Measurements from ENCODE around the gene ETDA.
"Not testable (repeated sequence)": the region's sequence is repeated elsewhere in the genome, so short reads cannot be mapped to it uniquely, and the experiment has no call there.

DNA sequence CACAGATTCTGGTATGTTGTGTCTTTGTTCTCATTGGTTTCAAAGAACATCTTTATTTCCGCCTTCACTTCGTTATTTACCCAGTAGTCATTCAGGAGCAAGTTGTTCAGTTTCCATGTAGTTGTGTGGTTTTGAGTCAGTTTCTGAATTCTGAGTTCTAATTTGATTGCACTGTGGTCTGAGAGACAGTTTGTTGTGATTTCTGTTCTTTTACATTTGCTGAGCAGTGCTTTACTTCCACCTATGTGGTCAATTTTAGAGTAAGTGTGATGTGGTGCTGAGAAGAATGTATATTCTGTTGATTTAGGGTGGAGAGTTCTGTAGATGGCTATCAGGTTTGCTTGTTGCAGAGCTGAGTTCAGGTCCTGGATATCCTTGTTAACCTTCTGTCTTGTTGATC, 9.1 kb downstream of the ETDA start:
- TF ChIP-seq, protein P1, sequence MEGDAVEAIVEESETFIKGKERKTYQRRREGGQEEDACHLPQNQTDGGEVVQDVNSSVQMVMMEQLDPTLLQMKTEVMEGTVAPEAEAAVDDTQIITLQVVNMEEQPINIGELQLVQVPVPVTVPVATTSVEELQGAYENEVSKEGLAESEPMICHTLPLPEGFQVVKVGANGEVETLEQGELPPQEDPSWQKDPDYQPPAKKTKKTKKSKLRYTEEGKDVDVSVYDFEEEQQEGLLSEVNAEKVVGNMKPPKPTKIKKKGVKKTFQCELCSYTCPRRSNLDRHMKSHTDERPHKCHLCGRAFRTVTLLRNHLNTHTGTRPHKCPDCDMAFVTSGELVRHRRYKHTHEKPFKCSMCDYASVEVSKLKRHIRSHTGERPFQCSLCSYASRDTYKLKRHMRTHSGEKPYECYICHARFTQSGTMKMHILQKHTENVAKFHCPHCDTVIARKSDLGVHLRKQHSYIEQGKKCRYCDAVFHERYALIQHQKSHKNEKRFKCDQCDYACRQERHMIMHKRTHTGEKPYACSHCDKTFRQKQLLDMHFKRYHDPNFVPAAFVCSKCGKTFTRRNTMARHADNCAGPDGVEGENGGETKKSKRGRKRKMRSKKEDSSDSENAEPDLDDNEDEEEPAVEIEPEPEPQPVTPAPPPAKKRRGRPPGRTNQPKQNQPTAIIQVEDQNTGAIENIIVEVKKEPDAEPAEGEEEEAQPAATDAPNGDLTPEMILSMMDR (IDR thresholded peaks at IDR 0.05; ENCODE audit: insufficient read depth, low read length): not testable (repeated sequence)
- TF ChIP-seq SPI1 (IDR thresholded peaks at IDR 0.05; ENCODE audit: borderline replicate concordance, low read depth): not testable (repeated sequence)

All from HL-60 (cell line).